Stimulated activated CD4-positive, alpha-beta T cell treated with anti-CD3 and anti-CD28 coated beads, TNF-alpha, amount 100 ng/mL, for 48 hours (primary cell): ENCODE data around the gene RSF1.
"Not testable (repeated sequence)": the region's sequence is repeated elsewhere in the genome, so short reads cannot be mapped to it uniquely, and the experiment has no call there.

ENCODE experiments used
- DNase-seq, 3 donors: peaks; one replicate each; pipeline ENCODE4 v3.0.0-alpha.2; 2020; ENCODE audit warnings: low read depth in 3 of 3

RSF1 gene, protein sequence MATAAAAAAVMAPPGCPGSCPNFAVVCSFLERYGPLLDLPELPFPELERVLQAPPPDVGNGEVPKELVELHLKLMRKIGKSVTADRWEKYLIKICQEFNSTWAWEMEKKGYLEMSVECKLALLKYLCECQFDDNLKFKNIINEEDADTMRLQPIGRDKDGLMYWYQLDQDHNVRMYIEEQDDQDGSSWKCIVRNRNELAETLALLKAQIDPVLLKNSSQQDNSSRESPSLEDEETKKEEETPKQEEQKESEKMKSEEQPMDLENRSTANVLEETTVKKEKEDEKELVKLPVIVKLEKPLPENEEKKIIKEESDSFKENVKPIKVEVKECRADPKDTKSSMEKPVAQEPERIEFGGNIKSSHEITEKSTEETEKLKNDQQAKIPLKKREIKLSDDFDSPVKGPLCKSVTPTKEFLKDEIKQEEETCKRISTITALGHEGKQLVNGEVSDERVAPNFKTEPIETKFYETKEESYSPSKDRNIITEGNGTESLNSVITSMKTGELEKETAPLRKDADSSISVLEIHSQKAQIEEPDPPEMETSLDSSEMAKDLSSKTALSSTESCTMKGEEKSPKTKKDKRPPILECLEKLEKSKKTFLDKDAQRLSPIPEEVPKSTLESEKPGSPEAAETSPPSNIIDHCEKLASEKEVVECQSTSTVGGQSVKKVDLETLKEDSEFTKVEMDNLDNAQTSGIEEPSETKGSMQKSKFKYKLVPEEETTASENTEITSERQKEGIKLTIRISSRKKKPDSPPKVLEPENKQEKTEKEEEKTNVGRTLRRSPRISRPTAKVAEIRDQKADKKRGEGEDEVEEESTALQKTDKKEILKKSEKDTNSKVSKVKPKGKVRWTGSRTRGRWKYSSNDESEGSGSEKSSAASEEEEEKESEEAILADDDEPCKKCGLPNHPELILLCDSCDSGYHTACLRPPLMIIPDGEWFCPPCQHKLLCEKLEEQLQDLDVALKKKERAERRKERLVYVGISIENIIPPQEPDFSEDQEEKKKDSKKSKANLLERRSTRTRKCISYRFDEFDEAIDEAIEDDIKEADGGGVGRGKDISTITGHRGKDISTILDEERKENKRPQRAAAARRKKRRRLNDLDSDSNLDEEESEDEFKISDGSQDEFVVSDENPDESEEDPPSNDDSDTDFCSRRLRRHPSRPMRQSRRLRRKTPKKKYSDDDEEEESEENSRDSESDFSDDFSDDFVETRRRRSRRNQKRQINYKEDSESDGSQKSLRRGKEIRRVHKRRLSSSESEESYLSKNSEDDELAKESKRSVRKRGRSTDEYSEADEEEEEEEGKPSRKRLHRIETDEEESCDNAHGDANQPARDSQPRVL (N-terminal part only)

DNA sequence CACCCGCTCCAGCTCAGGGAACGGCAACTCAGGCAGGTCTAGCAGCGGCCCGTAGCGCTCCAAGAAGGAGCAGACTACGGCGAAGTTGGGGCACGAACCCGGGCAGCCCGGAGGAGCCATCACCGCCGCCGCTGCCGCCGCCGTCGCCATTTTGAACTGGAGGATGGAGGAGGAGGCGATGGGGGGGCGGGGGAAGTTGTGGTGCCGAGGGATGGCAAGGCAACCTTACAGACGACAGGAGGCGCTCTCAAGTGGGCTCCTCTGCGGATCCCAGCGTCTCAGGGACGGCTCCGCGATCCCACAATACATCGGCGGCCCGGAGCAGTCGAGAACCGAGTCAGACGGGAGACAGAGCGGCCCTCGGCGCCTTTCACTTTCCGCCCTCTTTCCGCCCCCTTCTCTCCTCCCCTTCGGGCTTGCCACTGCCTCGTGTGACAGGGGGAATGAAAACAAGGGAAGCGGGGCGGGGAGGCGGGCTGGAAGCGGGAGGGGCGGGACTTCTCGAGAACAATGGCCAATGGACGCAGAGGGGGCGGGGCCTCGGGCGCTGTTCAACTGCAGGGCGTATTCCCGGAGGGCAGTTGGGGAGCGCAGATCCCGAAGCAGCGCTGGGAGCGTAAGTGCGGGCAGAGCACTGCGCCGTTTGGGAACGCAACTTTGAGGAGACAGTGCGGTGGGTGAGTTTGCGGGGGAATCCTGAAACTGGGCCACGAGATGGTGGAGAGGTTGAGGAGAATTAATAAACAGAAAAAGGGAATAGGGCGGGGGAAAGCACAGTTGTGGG lies at the start of gene RSF1, which contains the start of gene AAMDC:
Gene RSF1 (minus strand): TSS at position 158 of the 784 bp plus-strand sequence. CDS start 8 bp downstream, at position 150.
Gene AAMDC (plus strand): TSS at position 580 of the 784 bp plus-strand sequence. CDS start 21,353 bp downstream, outside the sequence.
- DNase-seq, result peak; percentile 92 to 98 (median 94)

DNA sequence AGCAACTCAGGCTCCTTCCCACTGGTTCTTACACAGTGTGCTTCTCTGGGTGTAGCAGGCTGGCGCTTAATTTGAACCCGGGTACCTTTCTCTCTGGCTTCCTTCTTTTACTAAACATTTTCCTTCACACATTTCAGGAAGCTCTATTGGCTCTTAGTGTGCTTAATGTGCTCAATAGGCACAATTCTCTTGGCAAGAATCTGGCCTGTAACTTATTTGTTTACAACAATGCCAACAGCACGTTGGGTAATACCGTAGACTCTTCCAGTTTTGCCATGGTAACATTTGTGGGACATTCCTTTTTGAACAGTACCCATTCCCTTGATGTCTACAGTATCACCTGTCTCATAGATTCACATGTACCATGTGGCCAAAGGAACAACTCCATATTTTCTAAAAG lies 48.2 kb upstream of the RSF1 start:
- no peak for DNase-seq

DNA sequence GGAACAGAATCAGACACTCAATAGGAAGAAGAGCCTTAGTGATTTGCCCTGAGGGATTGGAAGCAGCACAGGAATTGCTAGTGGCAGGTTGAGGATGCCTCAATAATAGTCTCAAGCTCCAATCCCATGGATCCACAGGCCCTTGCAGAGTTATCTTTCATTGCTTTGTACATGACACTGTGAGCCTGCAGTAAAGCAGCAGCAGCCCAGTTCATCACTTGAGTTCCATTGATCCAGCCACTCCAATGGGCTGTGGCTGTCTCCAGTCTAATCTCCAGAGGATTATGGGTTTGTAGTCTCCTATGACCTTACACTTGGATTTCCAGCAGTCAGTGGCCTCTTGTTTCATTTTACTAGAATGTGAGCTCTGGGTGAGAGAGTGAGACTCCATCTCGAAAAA lies 45.8 kb upstream of the RSF1 start:
- DNase-seq, result no peak

GRCh38 chr11:77865805-77866204 lies 45.3 kb upstream of the RSF1 start:
- no peak for DNase-seq

- DNase-seq, result not testable (repeated sequence)
Observed at GRCh38 chr11:77861444-77861843, 40.9 kb upstream of the RSF1 start.

DNA sequence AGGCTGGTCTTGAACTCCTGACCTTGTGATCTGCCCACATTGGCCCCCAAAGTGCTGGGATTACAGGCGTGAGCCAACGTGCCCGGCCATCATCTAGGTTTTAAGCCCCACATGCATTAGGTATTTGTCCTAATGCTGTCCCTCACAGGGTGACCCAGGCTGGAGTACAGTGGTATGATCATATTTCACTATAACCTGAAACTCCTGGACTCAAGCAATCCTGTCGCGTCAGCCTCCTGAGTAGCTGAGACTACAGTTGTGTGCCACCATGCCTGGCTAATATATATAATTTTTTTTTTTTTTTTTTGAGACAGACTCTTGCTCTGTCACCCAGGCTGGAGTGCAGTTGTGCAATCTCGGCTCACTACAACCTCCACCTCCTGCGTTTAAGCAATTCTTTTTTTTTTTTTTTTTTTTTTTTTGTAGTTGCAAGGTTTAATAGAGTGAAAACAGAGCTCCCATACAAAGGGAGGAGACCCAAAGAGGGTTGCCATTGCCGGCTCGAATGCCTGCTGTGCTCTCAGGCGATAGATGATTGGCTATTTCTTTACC lies 37.5 kb upstream of the RSF1 start:
- not testable (repeated sequence) for DNase-seq

GRCh38 chr11:77854838-77855237 lies 34.3 kb upstream of the RSF1 start:
- no peak for DNase-seq

DNA sequence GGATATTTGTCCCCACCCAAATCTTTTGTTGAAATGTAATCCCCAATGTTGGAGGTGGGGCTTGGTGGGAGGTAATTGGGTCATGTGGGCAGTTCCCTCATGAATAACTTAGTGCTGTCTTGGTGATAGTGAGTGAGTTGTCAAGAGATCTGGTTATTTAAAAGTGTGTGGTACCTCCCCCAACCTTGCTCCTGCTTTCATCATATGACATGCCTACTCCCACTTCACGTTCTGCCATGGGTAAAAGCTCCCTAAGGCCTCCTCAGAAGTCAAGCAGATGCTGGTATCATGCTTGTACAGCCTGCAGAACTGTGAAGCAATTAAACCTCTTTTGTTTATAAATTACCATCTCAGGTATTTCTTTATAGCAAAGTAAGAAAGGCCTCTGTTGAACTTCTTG lies 31.0 kb upstream of the RSF1 start:
- no peak for DNase-seq

DNA sequence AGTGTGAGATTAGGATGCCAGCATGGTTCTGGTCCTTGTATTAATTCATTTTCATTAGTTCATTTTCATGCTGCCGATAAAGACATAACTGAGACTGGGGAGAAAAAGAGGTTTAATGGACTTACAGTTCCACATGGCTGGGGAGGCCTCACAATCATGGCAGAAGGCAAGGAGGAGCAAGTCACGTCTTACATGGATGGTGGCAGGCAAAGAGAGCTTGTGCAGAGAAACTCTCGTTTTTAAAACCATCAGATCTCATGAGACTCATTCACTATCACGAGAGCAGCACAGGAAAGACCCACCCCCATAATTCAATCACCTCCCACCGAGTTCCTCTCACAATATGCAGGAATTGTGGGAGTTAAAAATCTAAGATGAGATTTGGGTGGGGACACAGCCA lies 23.2 kb upstream of the RSF1 start:
- DNase-seq, result not testable (repeated sequence)

DNA sequence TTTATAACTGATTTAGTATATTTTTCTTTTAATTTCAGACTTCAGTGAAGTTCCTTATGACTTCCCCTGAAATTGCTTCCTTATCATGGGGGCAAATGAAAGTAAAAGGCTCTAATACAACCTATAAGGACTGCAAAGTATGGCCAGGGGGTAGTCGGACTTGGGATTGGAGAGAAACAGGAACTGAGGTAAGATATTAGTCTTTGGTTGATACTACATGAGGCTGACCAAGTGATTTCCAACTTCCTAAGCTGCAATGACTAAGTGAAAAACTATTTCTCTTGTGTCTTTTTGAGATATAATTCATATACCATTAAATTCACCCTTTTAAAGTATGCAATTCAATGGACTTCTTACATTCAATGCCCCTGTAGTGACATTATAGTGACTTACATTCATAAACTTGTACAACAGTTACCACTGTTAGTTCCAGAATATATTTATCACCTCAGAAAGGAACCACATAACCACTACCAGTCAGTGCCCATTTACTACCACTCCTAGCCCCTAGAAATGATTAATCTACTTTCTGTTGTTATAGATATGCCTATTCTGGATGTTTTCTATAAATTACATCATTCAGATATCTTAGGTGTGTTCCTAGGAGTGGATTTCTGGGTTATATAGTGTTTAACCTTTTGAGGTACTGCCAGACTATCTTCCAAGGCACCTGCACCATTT lies 22.1 kb upstream of the RSF1 start:
- DNase-seq, result no peak

GRCh38 chr11:77833302-77833701 lies 12.8 kb upstream of the RSF1 start:
- no peak for DNase-seq

GRCh38 chr11:77828926-77829325 lies 8.4 kb upstream of the RSF1 start:
- no peak for DNase-seq

DNA sequence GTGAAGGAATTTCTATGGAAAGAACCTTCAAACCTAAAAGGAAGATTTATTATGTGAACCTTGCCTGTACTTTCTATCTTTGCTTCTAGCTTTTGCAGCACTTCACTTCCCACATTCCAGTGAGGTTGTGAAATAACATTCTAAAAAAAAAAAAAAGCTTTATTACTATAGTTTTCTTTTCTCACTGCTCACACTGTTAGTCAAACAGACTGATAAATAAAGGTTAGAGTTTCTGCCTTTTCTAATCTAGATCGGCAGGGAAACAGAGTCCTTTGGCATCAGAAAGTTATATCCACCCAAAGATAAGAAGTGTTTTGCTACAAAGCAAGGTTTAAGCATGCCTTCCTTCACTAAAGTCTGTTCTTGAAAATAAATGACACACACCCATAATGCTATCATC lies 3.3 kb upstream of the RSF1 start:
- DNase-seq, result no peak

- DNase-seq, result not testable (repeated sequence)
Observed at GRCh38 chr11:77822126-77822525, 1.6 kb upstream of the RSF1 start.

- no peak for DNase-seq
Observed at GRCh38 chr11:77821349-77821851, 878 bp upstream of the RSF1 start.

DNA sequence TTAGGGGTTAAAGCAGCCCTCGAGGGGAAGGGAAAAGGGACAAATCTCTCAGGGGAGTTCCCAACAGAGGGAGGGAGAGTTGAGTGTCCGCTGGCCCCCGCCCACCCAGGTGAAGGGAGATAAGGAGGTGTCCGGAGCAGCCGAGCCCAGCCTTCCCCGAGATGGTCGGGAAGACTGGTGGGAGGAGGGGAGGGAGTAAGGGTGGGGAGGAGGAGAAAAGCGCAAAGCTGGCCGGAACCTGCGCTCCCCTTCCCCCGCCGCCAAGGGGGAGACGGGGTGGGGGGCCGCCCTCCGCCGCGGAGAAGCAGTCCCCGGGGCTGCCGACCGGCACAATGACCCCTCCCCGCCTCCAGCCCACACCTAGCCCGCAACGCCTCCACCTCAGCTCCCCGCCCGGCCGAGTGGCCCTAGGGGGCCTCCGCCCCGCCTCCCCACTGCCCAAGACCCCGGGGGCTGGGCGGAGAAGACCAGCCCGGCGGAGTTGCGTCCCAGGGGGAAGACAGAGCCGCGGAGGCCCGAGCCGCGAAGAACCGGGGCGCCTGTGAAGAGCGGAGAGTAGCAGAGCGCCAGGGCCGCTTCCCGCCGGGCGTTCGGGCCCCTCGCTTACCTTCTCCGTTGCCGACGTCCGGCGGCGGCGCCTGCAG lies 479 bp downstream of the RSF1 start:
- peak; percentile 4 to 38 (median 8) for DNase-seq

- DNase-seq, result peak; percentile 62 to 73 (median 71)
Observed at GRCh38 chr11:77819411-77819920, 1.1 kb downstream of the RSF1 start.

DNA sequence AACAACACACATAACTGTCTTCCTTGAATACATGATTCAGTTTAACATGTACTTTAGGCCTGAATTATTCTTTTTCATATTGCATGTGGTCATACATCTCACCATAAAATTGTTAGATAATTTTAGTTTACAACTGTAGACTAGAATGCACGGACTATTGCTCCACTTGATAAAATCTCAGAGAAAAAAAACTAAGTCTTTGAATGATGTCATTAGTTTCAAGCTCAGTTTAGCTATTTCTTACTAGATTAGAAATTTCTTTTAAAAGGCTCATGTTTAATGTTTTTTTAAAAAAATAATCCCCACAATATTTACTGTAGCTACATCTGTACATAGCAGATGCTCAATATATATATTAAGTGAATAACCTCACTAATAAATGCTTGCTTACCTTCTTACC lies 5.1 kb downstream of the RSF1 start:
- no peak for DNase-seq

DNA sequence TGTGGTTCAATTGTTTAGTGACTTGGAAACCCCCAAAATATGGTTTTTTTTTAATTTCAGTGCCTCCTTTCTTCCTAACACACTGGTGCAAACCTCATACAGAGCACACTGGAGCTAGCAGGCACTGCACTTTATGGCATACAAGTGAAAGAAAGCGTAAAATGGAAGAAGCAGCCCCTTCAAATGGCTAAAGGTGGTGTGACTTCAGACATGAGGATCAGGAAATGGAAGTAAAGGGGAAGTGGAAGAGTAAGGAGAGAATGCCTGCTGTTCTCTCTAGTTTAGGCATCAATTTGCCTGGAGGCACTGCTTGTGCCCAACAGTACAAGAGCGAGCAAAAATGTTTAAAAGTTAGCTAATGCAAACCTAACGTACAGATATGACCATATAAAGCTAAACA lies 5.7 kb downstream of the RSF1 start:
- no peak for DNase-seq
